HUES48 (cell line): ENCODE results near the gene HEXIM1.

Experiments
- H3K27ac ChIP-seq: one replicate; pipeline ENCODE4 v1.7.0; 2013; ENCODE audit warnings: low read depth, low read length, inconsistent platforms
- H3K27me3 ChIP-seq: 2 replicates; pipeline ENCODE4 v1.6.1; 2013; ENCODE audit warnings: mild to moderate bottlenecking, low read length; ENCODE audit not compliant: control insufficient read depth, insufficient read depth
- H3K36me3 ChIP-seq: 2 replicates; pipeline ENCODE4 v1.6.1; 2013; ENCODE audit warnings: low read length; ENCODE audit not compliant: control insufficient read depth, insufficient read depth
- H3K4me1 ChIP-seq: 2 replicates; pipeline ENCODE4 v1.6.1; 2013; ENCODE audit warnings: mild to moderate bottlenecking, low read length; ENCODE audit not compliant: control insufficient read depth, insufficient read depth
- H3K4me3 ChIP-seq: 2 replicates; pipeline ENCODE4 v1.5.1; 2013; ENCODE audit warnings: mild to moderate bottlenecking, low read depth, low read length
- H3K9ac ChIP-seq: 2 replicates; pipeline ENCODE4 v1.6.1; 2013; ENCODE audit warnings: mild to moderate bottlenecking, low read depth, low read length, moderate library complexity
- H3K9me3 ChIP-seq: 2 replicates; pipeline ENCODE4 v1.6.1; 2013; ENCODE audit warnings: low read length; ENCODE audit not compliant: control insufficient read depth, insufficient read depth

Gene HEXIM1

GRCh38 chr17:45130681-45131615 is 17.3 kb upstream of the HEXIM1 start:
- Histone ChIP-seq H3K9me3 (no peaks in the 10 kb centered on the region), H3K4me1 (peaks cover 20% of the 10 kb centered on the region; the same call in 1 of the 2 replicates), H3K27me3 (no peaks in the 10 kb centered on the region; the same call in 1 of the 2 replicates), H3K36me3 (no peaks in the 10 kb centered on the region), H3K27ac (no peak overlapping the region), H3K4me3 (peak overlapping the region; percentile 78), H3K9ac (no peak overlapping the region)

DNA sequence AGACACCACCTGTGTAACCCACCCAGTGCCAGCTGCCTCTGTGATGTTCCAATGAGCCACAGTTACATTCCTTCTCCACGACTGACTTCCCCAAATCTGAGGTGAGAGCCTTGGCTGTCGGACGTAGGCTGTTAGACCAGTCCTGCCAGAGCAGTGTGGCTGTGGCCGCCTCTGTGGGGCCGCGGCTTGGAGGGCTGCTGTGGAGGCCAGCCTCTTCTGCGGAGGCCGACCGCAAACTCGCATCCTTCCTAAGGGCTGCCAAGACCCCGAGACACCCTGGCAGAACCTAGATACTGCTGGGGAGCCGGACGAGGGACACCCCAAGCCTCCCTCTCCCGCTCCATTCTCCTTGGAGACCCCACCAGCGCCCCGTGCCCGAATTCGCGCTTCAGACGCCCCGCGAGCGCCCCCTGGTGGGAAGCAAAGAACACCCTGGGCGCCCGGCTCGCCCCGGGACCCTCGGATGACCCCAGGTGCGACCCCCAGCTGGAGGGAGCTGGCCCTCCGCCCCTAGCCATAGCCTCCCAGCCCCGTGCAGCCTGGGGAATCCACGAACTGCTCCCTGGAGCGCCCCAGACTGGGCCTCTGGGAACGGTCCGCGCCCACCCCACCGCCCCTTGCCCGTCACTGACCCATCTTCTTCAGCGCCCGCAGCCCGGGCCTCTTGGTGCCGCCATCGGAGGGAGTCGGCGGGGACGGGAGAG is 16.5 kb upstream of the HEXIM1 start:
- peaks cover 21% of the 10 kb centered on the region; the same call in 1 of the 2 replicates for H3K4me1 ChIP-seq

DNA sequence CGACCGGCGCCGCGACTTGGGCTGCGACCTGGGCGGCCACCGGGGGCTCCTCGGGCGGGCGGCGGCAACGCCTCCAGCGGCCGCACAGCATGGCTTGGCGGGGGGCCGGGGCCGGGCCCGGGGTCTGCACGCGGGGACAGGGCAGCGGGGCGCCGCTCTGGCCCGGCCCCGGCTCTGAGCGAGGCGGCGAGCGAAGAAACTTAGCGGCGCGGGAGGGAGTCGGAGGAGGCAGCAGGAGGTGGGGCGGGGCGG is 16.0 kb upstream of the HEXIM1 start, which contains the start of gene PLCD3:
Gene PLCD3, minus strand, starts transcription at position 196 of the 252 bp plus-strand sequence. Its CDS starts 105 bp downstream, at position 91.
- peak within 1 kb of the TSS; percentile 38; the same call in 1 of the 2 replicates for H3K9ac ChIP-seq
- H3K27ac ChIP-seq: peak within 1 kb of the TSS; percentile 71
- no peaks in the 10 kb centered on the region; the same call in 1 of the 2 replicates for H3K27me3 ChIP-seq
- no peaks in the 10 kb centered on the region for H3K9me3 ChIP-seq
- H3K36me3 ChIP-seq: no peaks in the 10 kb centered on the region
- peak within 1 kb of the TSS; percentile 78 for H3K4me3 ChIP-seq
- peaks cover 21% of the 10 kb centered on the region; the same call in 1 of the 2 replicates for H3K4me1 ChIP-seq

More for the DNA sequence above, 16.5 kb upstream of the HEXIM1 start:
- Histone ChIP-seq H3K27me3 (no peaks in the 10 kb centered on the region; the same call in 1 of the 2 replicates), H3K27ac (peak overlapping the region; percentile 47), H3K36me3 (no peaks in the 10 kb centered on the region), H3K4me3 (peak overlapping the region; percentile 78), H3K9me3 (no peaks in the 10 kb centered on the region), H3K9ac (0 out of 2 replicates have a peak overlapping the region, but pooled peaks have one; percentile 11)

GRCh38 chr17:45132572-45133463 is 15.5 kb upstream of the HEXIM1 start:
- H3K4me3 ChIP-seq: peak overlapping the region; percentile 76
- H3K9ac ChIP-seq: peak overlapping the region; percentile 38; the same call in 1 of the 2 replicates
- peak overlapping the region; percentile 71 for H3K27ac ChIP-seq
- peaks cover 16% of the 10 kb centered on the region; the same call in 1 of the 2 replicates for H3K4me1 ChIP-seq
- H3K9me3 ChIP-seq: no peaks in the 10 kb centered on the region
- H3K27me3 ChIP-seq: no peaks in the 10 kb centered on the region; the same call in 1 of the 2 replicates
- H3K36me3 ChIP-seq: 0 out of 2 replicates have a peak, but pooled peaks cover 2% of the 10 kb centered on the region

DNA sequence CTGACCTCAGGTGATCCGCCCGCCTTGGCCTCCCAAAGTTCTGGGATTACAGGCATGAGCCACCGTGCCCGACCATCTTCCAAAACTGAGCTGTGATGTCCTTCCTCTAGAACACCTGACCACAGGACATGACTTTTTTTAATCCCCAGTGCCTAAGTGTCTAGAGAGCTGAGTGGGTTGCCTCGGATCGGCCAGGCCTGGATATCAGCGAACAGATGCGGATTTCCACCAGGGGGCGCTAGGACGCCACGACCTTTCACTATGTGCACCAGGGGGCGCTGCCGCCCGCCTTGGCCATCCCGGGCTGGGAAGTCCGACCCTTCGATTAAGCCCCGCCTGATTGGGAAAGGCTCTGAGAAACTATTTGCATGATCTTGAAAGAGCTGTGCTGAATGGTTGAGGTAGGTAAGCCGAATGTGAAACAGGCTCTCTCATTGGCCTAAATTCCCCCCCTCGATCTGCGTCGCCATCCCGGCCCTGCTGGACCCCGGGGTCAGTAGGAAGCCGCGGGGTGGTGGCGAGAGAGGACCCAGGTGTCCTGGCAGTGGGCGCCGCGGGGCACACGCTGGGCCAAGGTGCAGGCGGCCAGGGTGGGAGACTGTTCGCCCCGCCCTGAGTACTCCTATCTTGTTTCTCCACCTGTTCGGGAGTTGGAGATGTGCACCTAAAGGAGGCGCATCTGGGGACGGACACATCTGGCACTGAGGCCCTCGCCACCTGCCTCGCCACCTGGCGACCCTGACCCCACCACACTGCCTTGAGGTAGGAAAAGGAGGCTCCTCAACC is 12.9 kb upstream of the HEXIM1 start, which contains the start of gene ACBD4:
Gene ACBD4, plus strand, starts transcription at position 496 of the 786 bp plus-strand sequence. CDS start 458 bp downstream, outside the sequence.
- Histone ChIP-seq H3K4me3 (peak within 1 kb of the TSS; percentile 58), H3K27ac (no peak within 1 kb of the TSS), H3K27me3 (no peaks in the 10 kb centered on the region; the same call in 1 of the 2 replicates), H3K9me3 (no peaks in the 10 kb centered on the region), H3K36me3 (0 out of 2 replicates have a peak, but pooled peaks cover 3% of the 10 kb centered on the region), H3K4me1 (peaks cover 5% of the 10 kb centered on the region; the same call in 1 of the 2 replicates), H3K9ac (no peak within 1 kb of the TSS)

DNA sequence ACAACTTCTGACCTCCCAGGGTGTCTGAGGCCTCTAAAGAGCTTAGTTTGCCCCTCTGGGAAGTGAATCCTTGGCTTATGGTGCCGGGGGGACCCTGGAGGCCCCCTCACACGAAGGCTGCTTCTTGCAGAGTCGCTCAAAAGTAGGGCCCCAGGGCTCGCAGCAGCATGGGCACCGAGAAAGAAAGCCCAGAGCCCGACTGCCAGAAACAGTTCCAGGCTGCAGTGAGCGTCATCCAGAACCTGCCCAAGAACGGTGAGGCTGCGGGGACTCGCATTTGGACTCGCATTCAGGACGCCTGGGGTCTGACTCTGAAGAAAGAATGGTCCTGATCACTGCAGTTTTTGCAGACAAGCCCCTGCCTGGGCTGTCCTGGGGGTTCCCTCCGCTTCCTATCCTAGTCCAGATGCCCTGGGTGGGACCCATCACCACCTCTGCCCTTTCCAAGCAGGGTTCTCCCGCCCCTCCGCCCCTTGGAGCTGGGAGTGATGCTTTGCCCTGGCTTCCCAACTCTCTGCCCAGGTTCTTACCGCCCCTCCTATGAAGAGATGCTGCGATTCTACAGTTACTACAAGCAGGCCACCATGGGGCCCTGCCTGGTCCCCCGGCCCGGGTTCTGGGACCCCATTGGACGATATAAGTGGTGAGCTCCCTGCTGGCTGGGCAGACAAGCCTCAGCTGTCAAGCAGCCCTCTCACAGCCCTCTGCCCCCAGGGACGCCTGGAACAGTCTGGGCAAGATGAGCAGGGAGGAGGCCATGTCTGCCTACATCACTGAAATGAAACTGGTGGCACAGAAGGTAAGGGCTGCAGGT is 12.1 kb upstream of the HEXIM1 start:
- no peak overlapping the region for H3K27ac ChIP-seq
- no peaks in the 10 kb centered on the region; the same call in 1 of the 2 replicates for H3K27me3 ChIP-seq
- peak overlapping the region; percentile 58 for H3K4me3 ChIP-seq
- no peak overlapping the region for H3K9ac ChIP-seq
- H3K36me3 ChIP-seq: 0 out of 2 replicates have a peak, but pooled peaks cover 3% of the 10 kb centered on the region
- no peaks in the 10 kb centered on the region for H3K9me3 ChIP-seq
- peaks cover 5% of the 10 kb centered on the region; the same call in 1 of the 2 replicates for H3K4me1 ChIP-seq

DNA sequence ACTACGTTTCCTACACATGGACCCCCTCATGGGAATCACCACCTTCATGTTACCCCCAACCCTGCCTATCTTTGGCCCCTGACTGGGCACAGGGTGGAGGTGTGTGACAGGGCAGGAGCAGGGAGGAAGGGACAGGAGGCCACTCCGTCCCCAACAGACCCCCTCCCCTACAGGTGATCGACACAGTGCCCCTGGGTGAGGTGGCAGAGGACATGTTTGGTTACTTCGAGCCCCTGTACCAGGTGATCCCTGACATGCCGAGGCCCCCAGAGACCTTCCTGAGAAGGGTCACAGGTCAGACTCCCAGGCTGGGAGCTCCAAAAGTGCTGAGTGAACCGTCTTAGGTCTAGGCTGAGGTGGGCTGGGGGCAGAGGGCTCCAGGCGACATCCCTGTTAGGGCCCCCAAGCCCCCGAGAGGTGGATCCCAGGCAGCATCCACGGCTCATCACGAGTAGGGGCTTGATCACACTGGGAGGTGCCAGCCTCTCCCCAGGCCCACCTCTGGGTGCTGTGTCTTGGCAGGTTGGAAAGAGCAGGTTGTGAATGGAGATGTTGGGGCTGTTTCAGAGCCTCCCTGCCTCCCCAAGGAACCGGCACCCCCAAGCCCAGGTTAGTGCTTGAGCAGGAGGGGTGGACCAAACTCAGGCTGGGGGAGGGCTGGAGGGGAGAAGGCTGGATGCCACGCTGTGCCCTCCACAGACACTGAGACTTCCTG is 11.3 kb upstream of the HEXIM1 start:
- Histone ChIP-seq H3K4me1 (0 out of 2 replicates have a peak, but pooled peaks cover 5% of the 10 kb centered on the region), H3K9ac (no peak overlapping the region), H3K27me3 (no peaks in the 10 kb centered on the region), H3K4me3 (no peak overlapping the region), H3K36me3 (0 out of 2 replicates have a peak, but pooled peaks cover 3% of the 10 kb centered on the region), H3K27ac (no peak overlapping the region), H3K9me3 (no peaks in the 10 kb centered on the region)

GRCh38 chr17:45137561-45138305 is 10.5 kb upstream of the HEXIM1 start:
- Histone ChIP-seq H3K4me1 (peaks cover 5% of the 10 kb centered on the region; the same call in 1 of the 2 replicates), H3K9me3 (no peaks in the 10 kb centered on the region), H3K4me3 (no peak overlapping the region), H3K36me3 (0 out of 2 replicates have a peak, but pooled peaks cover 3% of the 10 kb centered on the region), H3K27ac (no peak overlapping the region), H3K9ac (no peak overlapping the region), H3K27me3 (no peaks in the 10 kb centered on the region)
